ENCODE measurements around the gene GXYLT1.

GXYLT1 gene

GRCh38 chr12:42031847-42032564, 112.7 kb downstream of the GXYLT1 start:
- DNase-seq (ENCODE audit: low spot score) (no peak), ATAC-seq (ENCODE audit: low read depth) (no peak)
- Histone ChIP-seq H3K9me3 (ENCODE audit: severe bottlenecking) (no peaks in the 10 kb centered on the region), H3K36me3 (ENCODE audit: low read depth) (no peaks in the 10 kb centered on the region), H3K27ac (ENCODE audit: poor library complexity, severe bottlenecking) (no peak overlapping the region), H3K27me3 (ENCODE audit: insufficient read depth, poor library complexity, severe bottlenecking) (no peaks in the 10 kb centered on the region), H3K4me1 (ENCODE audit: insufficient read depth, poor library complexity, severe bottlenecking) (no peaks in the 10 kb centered on the region), H3K4me3 (ENCODE audit: severe bottlenecking) (no peak overlapping the region)
- TF ChIP-seq CTCF (IDR thresholded peaks at IDR 0.05; ENCODE audit: poor library complexity, severe bottlenecking): no peak

All from RWPE2 (cell line).